KOPT-K1 (cell line): ENCODE data around the gene IL1F10.

Experiments used
- H3K27ac ChIP-seq: fragments of 200-600 bp; sonication (generic); 2 replicates; pipeline ENCODE4 v1.5.1; 2016; ENCODE audit warnings: antibody characterized with exemption, mild to moderate bottlenecking, low read depth, low read length; ENCODE audit not compliant: poor library complexity, severe bottlenecking
- H3K36me3 ChIP-seq: fragments of 200-600 bp; sonication (generic); 2 replicates; pipeline ENCODE4 v1.5.1; 2017; ENCODE audit warnings: antibody characterized with exemption, mild to moderate bottlenecking, low read length, moderate library complexity; ENCODE audit not compliant: insufficient read depth
- H3K9me3 ChIP-seq: fragments of 200-600 bp; sonication (generic); 2 replicates; pipeline ENCODE4 v1.5.1; 2017; ENCODE audit warnings: antibody characterized with exemption, low read length, mild to moderate bottlenecking; ENCODE audit not compliant: insufficient read depth, poor library complexity, severe bottlenecking

IL1F10 gene

GRCh38 chr2:113104054-113104611 is 36.4 kb downstream of the IL1F10 start:
- Histone ChIP-seq H3K27ac (no peak overlapping the region), H3K36me3 (no peaks in the 10 kb centered on the region), H3K9me3 (peaks cover 4% of the 10 kb centered on the region)

- Histone ChIP-seq H3K27ac (no peak overlapping the region), H3K9me3 (peaks cover 4% of the 10 kb centered on the region)
These were observed 37.4 kb downstream of the IL1F10 start for GRCh38 chr2:113105047-113105785.

GRCh38 chr2:113111121-113111520 is 43.4 kb downstream of the IL1F10 start:
- Histone ChIP-seq H3K9me3 (no peaks in the 10 kb centered on the region), H3K36me3 (no peaks in the 10 kb centered on the region), H3K27ac (no peak overlapping the region)

More at GRCh38 chr2:113105047-113105785, 37.4 kb downstream of the IL1F10 start:
- no peaks in the 10 kb centered on the region for H3K36me3 ChIP-seq

GRCh38 chr2:113111823-113112287 is 44.1 kb downstream of the IL1F10 start:
- Histone ChIP-seq H3K27ac (no peak overlapping the region), H3K36me3 (no peaks in the 10 kb centered on the region), H3K9me3 (no peaks in the 10 kb centered on the region)

- Histone ChIP-seq H3K36me3 (no peaks in the 10 kb centered on the region), H3K27ac (no peak overlapping the region)
These were observed 44.7 kb downstream of the IL1F10 start for GRCh38 chr2:113112441-113112840.

GRCh38 chr2:113112871-113113270 is 45.1 kb downstream of the IL1F10 start:
- H3K36me3 ChIP-seq = no peaks in the 10 kb centered on the region
- H3K9me3 ChIP-seq = no peaks in the 10 kb centered on the region
- H3K27ac ChIP-seq = no peak overlapping the region

More at GRCh38 chr2:113112441-113112840, 44.7 kb downstream of the IL1F10 start:
- H3K9me3 ChIP-seq = no peaks in the 10 kb centered on the region

GRCh38 chr2:113113807-113114206 is 46.0 kb downstream of the IL1F10 start:
- H3K36me3 ChIP-seq = no peaks in the 10 kb centered on the region
- no peaks in the 10 kb centered on the region for H3K9me3 ChIP-seq
- no peak overlapping the region for H3K27ac ChIP-seq

- Histone ChIP-seq H3K27ac (no peak overlapping the region), H3K9me3 (no peaks in the 10 kb centered on the region), H3K36me3 (no peaks in the 10 kb centered on the region)
These were observed 46.6 kb downstream of the IL1F10 start for GRCh38 chr2:113114224-113114945.

GRCh38 chr2:113114996-113115395 is 47.2 kb downstream of the IL1F10 start:
- Histone ChIP-seq H3K36me3 (no peaks in the 10 kb centered on the region), H3K9me3 (no peaks in the 10 kb centered on the region), H3K27ac (no peak overlapping the region)

GRCh38 chr2:113116100-113116958 is 48.6 kb downstream of the IL1F10 start:
- H3K27ac ChIP-seq = no peak overlapping the region
- H3K9me3 ChIP-seq = no peaks in the 10 kb centered on the region

GRCh38 chr2:113117541-113118262 is 49.9 kb downstream of the IL1F10 start:
- H3K27ac ChIP-seq = no peak overlapping the region
- no peaks in the 10 kb centered on the region for H3K36me3 ChIP-seq
- no peaks in the 10 kb centered on the region for H3K9me3 ChIP-seq

More at GRCh38 chr2:113116100-113116958, 48.6 kb downstream of the IL1F10 start:
- H3K36me3 ChIP-seq = no peaks in the 10 kb centered on the region

GRCh38 chr2:113118263-113118657 is 50.5 kb downstream of the IL1F10 start:
- H3K36me3 ChIP-seq = no peaks in the 10 kb centered on the region
- no peaks in the 10 kb centered on the region for H3K9me3 ChIP-seq
- no peak overlapping the region for H3K27ac ChIP-seq

GRCh38 chr2:113119111-113119510 is 51.3 kb downstream of the IL1F10 start:
- Histone ChIP-seq H3K9me3 (no peaks in the 10 kb centered on the region), H3K36me3 (no peaks in the 10 kb centered on the region), H3K27ac (no peak overlapping the region)

- Histone ChIP-seq H3K27ac (no peak overlapping the region), H3K36me3 (no peaks in the 10 kb centered on the region), H3K9me3 (no peaks in the 10 kb centered on the region)
These were observed 53.1 kb downstream of the IL1F10 start for GRCh38 chr2:113120861-113121260.
